Fibroblast of pulmonary artery (primary cell): ENCODE measurements around the gene SPOCK1.

Experiments
- DNase-seq: peaks from one replicate; pipeline ENCODE4 v3.0.0-alpha.2; 2010; ENCODE audit warnings: low read depth
- H3K4me3 ChIP-seq: replicated peaks from 2 replicates; pipeline ENCODE4 v1.5.1; 2011; ENCODE audit warnings: low read depth, mild to moderate bottlenecking, control low read depth, low read length, moderate library complexity
- TF ChIP-seq, protein P1 (sequence below): IDR thresholded peaks from 2 replicates; pipeline ENCODE4 v1.5.1; 2011; ENCODE audit warnings: mild to moderate bottlenecking, control low read depth, low read length, inconsistent platforms; ENCODE audit errors: missing control alignments

Gene SPOCK1

DNA sequence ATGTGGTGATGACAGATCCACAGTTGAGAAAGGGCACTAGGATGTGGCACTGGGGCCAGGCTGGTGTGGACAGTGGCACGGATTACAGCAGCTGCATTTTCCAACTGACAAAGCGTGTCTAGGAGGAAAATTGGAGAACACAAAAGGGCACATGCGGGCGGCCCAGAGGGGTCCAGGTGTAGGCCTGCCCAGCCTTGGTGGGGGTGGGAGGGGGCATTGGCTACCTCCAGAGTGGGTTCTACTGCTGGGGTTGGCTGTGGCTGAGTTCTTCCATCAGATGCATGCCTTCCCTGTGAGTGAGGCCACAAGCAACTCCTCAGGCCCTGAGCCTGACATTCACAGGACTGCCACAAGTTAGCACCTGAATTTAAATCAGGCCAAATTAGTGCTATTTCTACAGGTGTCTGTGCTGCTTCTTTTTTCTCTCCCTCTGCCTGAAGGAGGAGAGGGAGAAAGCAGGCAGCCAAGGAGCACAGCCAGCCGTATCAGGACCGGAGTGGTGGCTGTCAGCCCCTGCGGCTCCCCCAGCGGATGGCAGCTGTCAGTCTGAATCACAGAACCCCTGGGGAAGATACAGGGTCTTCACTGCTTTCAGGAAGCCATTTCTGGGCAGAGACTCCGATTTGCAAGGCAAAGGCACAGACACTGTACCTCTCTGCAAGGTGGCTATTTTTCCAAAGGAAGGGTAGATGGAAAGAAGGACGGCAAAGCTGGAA, 464.2 kb downstream of the SPOCK1 start:
- TF ChIP-seq, protein P1, sequence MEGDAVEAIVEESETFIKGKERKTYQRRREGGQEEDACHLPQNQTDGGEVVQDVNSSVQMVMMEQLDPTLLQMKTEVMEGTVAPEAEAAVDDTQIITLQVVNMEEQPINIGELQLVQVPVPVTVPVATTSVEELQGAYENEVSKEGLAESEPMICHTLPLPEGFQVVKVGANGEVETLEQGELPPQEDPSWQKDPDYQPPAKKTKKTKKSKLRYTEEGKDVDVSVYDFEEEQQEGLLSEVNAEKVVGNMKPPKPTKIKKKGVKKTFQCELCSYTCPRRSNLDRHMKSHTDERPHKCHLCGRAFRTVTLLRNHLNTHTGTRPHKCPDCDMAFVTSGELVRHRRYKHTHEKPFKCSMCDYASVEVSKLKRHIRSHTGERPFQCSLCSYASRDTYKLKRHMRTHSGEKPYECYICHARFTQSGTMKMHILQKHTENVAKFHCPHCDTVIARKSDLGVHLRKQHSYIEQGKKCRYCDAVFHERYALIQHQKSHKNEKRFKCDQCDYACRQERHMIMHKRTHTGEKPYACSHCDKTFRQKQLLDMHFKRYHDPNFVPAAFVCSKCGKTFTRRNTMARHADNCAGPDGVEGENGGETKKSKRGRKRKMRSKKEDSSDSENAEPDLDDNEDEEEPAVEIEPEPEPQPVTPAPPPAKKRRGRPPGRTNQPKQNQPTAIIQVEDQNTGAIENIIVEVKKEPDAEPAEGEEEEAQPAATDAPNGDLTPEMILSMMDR, result no peak
- no peak for DNase-seq
- no peak overlapping the region for H3K4me3 ChIP-seq

DNA sequence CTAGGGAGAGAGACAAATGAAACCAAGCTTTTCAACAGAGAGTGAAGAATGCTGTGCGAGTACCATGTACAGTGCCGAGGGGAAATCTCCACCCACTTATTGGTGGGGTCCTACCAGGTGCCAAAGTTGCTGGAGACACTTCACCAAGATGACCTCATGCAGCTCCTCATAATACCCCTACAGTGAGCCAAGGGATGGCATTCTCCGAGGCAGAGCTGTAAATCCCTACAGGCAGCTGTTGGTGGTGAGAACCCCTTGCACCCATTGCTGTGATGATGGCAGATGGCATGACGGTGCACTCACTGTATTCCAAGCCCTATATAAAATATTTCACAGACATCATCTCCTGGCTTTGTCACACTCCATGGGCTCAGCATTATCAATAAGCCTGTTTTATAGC, 464.9 kb downstream of the SPOCK1 start:
- TF ChIP-seq, protein P1, result no peak
- no peak for DNase-seq
- H3K4me3 ChIP-seq, result no peak overlapping the region

DNA sequence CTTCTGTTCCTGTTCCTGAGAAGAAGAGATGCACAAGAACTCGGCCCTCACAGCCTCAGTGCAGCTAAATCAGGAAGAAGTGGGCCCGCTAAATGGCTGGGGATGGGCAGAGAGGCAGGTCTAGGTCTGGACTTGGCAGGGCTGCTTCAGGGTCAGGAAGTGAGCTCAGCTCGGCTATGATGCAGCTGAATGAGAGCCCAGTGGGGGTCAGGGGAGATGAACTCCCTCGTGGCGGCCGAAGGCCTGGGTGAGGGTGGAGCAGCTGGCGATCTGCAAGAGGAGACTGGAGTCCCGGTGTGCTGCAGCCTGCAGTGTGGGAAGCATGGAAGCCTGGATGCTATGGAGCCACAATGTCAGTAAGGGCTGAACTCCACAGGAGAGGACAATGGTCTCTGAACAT, 466.2 kb downstream of the SPOCK1 start:
- peak; percentile 26 for DNase-seq
- TF ChIP-seq, protein P1, result no peak

GRCh38 chr5:137027758-137028157, 471.4 kb downstream of the SPOCK1 start:
- no peak for DNase-seq
- TF ChIP-seq, protein P1, result no peak
- H3K4me3 ChIP-seq, result no peak overlapping the region

More for the DNA sequence above, 466.2 kb downstream of the SPOCK1 start:
- no peak overlapping the region for H3K4me3 ChIP-seq

DNA sequence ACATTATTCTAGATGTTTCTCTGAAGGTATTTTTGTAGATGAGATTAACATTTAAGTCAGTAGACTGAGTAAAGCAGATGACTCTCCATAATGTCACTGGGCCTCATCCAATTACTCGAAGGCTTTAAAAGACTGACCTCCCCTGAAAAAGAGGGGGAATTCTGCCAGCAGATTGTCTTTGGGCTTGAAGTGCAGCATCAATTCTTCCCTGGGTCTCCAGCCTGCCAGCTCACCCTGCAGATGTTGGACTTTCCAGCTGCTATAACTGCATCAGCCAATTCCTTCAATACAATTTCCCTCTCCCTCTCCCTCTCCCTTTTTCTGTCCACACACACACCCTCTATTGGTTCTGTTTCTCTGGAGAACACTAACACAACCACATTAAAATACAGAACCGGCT, 472.8 kb downstream of the SPOCK1 start:
- TF ChIP-seq, protein P1, result no peak

GRCh38 chr5:137024044-137024443, 475.1 kb downstream of the SPOCK1 start:
- no peak for DNase-seq
- no peak overlapping the region for H3K4me3 ChIP-seq
- TF ChIP-seq, protein P1, result no peak

More for the DNA sequence above, 472.8 kb downstream of the SPOCK1 start:
- no peak for DNase-seq
- no peak overlapping the region for H3K4me3 ChIP-seq

- TF ChIP-seq, protein P1, result no peak
- H3K4me3 ChIP-seq, result no peak overlapping the region
- DNase-seq, result no peak
Observed at GRCh38 chr5:137023371-137023770, 475.8 kb downstream of the SPOCK1 start.
